Cortex of kidney (tissue), 1 donor: Measurements from ENCODE around the gene SEPTIN12.
"Not testable (repeated sequence)": the region's sequence is repeated elsewhere in the genome, so short reads cannot be mapped to it uniquely, and the experiment has no call there.

Experiments
- DNase-seq: peaks from one replicate; lab custom pipeline; 2025; lab: John Stamatoyannopoulos, UW

SEPTIN12 gene

GRCh38 chr16:4752351-4753100 lies 35.6 kb downstream of the SEPTIN12 start:
- no peak for DNase-seq

GRCh38 chr16:4750896-4751295 lies 37.2 kb downstream of the SEPTIN12 start:
- DNase-seq: no peak

- no peak for DNase-seq
Measured at GRCh38 chr16:4749700-4750257, 38.4 kb downstream of the SEPTIN12 start.

- no peak for DNase-seq
Measured at GRCh38 chr16:4748682-4749411, 39.3 kb downstream of the SEPTIN12 start.

- DNase-seq: no peak
Measured at GRCh38 chr16:4747906-4748681, 40.1 kb downstream of the SEPTIN12 start.

- no peak for DNase-seq
Measured at GRCh38 chr16:4746991-4747574, 41.1 kb downstream of the SEPTIN12 start.

GRCh38 chr16:4746215-4746614 lies 41.9 kb downstream of the SEPTIN12 start:
- DNase-seq: no peak

- DNase-seq: no peak
Measured at GRCh38 chr16:4745274-4745569, 42.9 kb downstream of the SEPTIN12 start.

- DNase-seq: no peak
Measured at GRCh38 chr16:4744555-4745273, 43.4 kb downstream of the SEPTIN12 start.

GRCh38 chr16:4743226-4743878 lies 44.8 kb downstream of the SEPTIN12 start:
- no peak for DNase-seq

- DNase-seq: not testable (repeated sequence)
Measured at GRCh38 chr16:4738370-4738769, 49.8 kb downstream of the SEPTIN12 start.

- no peak for DNase-seq
Measured at GRCh38 chr16:4737545-4737944, 50.6 kb downstream of the SEPTIN12 start.

GRCh38 chr16:4736546-4736945 lies 51.6 kb downstream of the SEPTIN12 start:
- DNase-seq: no peak

- no peak for DNase-seq
Measured at GRCh38 chr16:4734730-4735535, 53.2 kb downstream of the SEPTIN12 start.

GRCh38 chr16:4734063-4734729 lies 53.9 kb downstream of the SEPTIN12 start, which contains the start of the genes ANKS3 and DNAAF8:
Gene ANKS3 (minus strand): TSS chr16:4734271. CDS start chr16:4730149, 4,122 bp downstream.
Gene DNAAF8 (plus strand): TSS chr16:4734537. CDS start chr16:4736515, 1,978 bp downstream.
- DNase-seq: no peak

GRCh38 chr16:4733747-4734062 lies 54.4 kb downstream of the SEPTIN12 start:
- no peak for DNase-seq

GRCh38 chr16:4733211-4733742 lies 54.9 kb downstream of the SEPTIN12 start:
- DNase-seq: no peak

GRCh38 chr16:4729876-4730275 lies 58.3 kb downstream of the SEPTIN12 start:
- no peak for DNase-seq

- DNase-seq: no peak
Measured at GRCh38 chr16:4728676-4729075, 59.5 kb downstream of the SEPTIN12 start.
